PC-9 (cell line): ENCODE results near the gene SELENOS. TPM values are rescaled to one million over a fixed set of nuclear protein-coding genes. Genes with fewer than 3 reads are reported as not detected.

Source experiments
- BruUV-seq: library from RNA; stranded (reverse); fragments of 400-500 nt; replicated peaks from 2 replicates; lab custom pipeline; 2021; lab: Mats Ljungman, UMichigan
- CTCF ChIA-PET: fragments of 300-600 bp; sonication (Branson Sonifier 250); formaldehyde crosslinking; loops from one replicate; lab custom pipeline; 2022; ENCODE audit warnings: antibody characterized with exemption; lab: Charles Lee
- POLR2A ChIA-PET: fragments of 300-600 bp; sonication (Branson Sonifier 250); formaldehyde crosslinking; loops from one replicate; lab custom pipeline; 2022; ENCODE audit warnings: antibody characterized with exemption; ENCODE audit not compliant: unreplicated experiment; lab: Charles Lee
- DNase-seq, 2 experiments: peaks; one replicate each; pipeline versions ENCODE4 v3.0.0 to v3.0.0-alpha.2; 2015 to 2022; ENCODE audit warnings: mixed read lengths in 1 of 2
- H2AFZ ChIP-seq: fragments of 200-600 bp; sonication (generic); 2 replicates; pipeline ENCODE4 v1.8.1; 2017; ENCODE audit warnings: antibody characterized with exemption
- H3F3A ChIP-seq: fragments of 200-600 bp; sonication (generic); 2 replicates; pipeline ENCODE4 v1.8.1; 2017; ENCODE audit warnings: antibody characterized with exemption, mild to moderate bottlenecking, low read depth; ENCODE audit not compliant: insufficient read depth
- H3K27ac ChIP-seq: fragments of 200-600 bp; sonication (generic); 2 replicates; pipeline ENCODE4 v1.6.1; 2016; ENCODE audit warnings: mixed run types
- H3K27me3 ChIP-seq: fragments of 200-600 bp; sonication (generic); 2 replicates; pipeline ENCODE4 v1.6.1; 2016; ENCODE audit warnings: low read depth, mixed run types; ENCODE audit not compliant: insufficient read depth
- H3K36me3 ChIP-seq: fragments of 200-600 bp; sonication (generic); 2 replicates; pipeline ENCODE4 v1.6.1; 2016; ENCODE audit warnings: low read depth, mixed run types
- H3K4me1 ChIP-seq: fragments of 200-600 bp; sonication (generic); replicated peaks from 2 replicates; pipeline ENCODE4 v1.6.1; 2016; ENCODE audit warnings: mixed run types; ENCODE audit not compliant: insufficient read depth
- H3K4me2 ChIP-seq: fragments of 200-600 bp; sonication (generic); 2 replicates; pipeline ENCODE4 v1.6.1; 2017; ENCODE audit warnings: mixed run types
- H3K4me3 ChIP-seq: fragments of 200-600 bp; sonication (generic); 2 replicates; pipeline ENCODE4 v1.6.1; 2016; ENCODE audit warnings: mixed run types
- H3K79me2 ChIP-seq: fragments of 200-600 bp; sonication (generic); 2 replicates; pipeline ENCODE4 v1.6.1; 2017; ENCODE audit warnings: low read depth, mixed run types
- H3K9me2 ChIP-seq: fragments of 200-600 bp; sonication (generic); 2 replicates; pipeline ENCODE4 v1.8.1; 2017; ENCODE audit warnings: mild to moderate bottlenecking; ENCODE audit not compliant: insufficient read depth
- H3K9me3 ChIP-seq: fragments of 200-600 bp; sonication (generic); 2 replicates; pipeline ENCODE4 v1.8.1; 2016; ENCODE audit warnings: low read depth; ENCODE audit not compliant: insufficient read depth
- H4K20me1 ChIP-seq: fragments of 200-600 bp; sonication (generic); 2 replicates; pipeline ENCODE4 v1.8.1; 2017; ENCODE audit not compliant: insufficient read depth
- CTCF ChIP-seq: fragments of 200-600 bp; sonication (generic); conservative IDR thresholded peaks from 2 replicates; pipeline ENCODE4 v1.6.1; 2017; ENCODE audit warnings: mixed run types, antibody characterized with exemption, mild to moderate bottlenecking, moderate library complexity
- EZH2 ChIP-seq: fragments of 200-600 bp; sonication (generic); IDR thresholded peaks from 2 replicates; pipeline ENCODE4 v1.8.0; 2017; ENCODE audit warnings: antibody characterized with exemption, low read depth
- intact Hi-C: fragments of 100-400 bp; cut with micrococcal nuclease; formaldehyde crosslinking; loops from one replicate; pipeline ENCODE4 v1.10.0; 2022; ENCODE audit not compliant: unreplicated experiment
- total RNA-seq: library from RNA; stranded (reverse); gene quantifications from 2 replicates; pipeline ENCODE4 v1.2.3, GENCODE V29; 2021

Gene SELENOS
- total RNA-seq, 1 experiment from 2014 or later = 28.6 TPM

- no TSS peak for BruUV-seq
- peaks cover 31% of the 10 kb centered on the region for H3K79me2 ChIP-seq
- H3K27me3 ChIP-seq = no peaks in the 10 kb centered on the region
- peaks cover 12% of the 10 kb centered on the region; the same call in 1 of the 2 replicates for H3F3A ChIP-seq
- POLR2A ChIA-PET = interaction anchor here (0.6 kb wide), 1 partner anchor 80 kb away, joined by 10 read pairs; no protein-coding TSS in a partner anchor
- H3K4me1 ChIP-seq = peaks cover 16% of the 10 kb centered on the region
- intact Hi-C loops = loop anchor here (1.0 to 10.0 kb wide), 3 partner anchors 25 to 650 kb away; partner anchors contain the start of genes ASB7, LINS1, LRRK1 and SELENOS
- H3K27ac ChIP-seq = no peak within 1 kb of the TSS
- TF ChIP-seq EZH2 (no peak), CTCF (no peak)
- peak within 1 kb of the TSS; percentile 87 for H3K4me3 ChIP-seq
- no peaks in the 10 kb centered on the region for H3K9me2 ChIP-seq
- peaks cover 17% of the 10 kb centered on the region for H4K20me1 ChIP-seq
- peak within 1 kb of the TSS; percentile 98 for H3K4me2 ChIP-seq
- DNase-seq = peak; percentile 63 to 83
- no peaks in the 10 kb centered on the region for H3K36me3 ChIP-seq
- H3K9me3 ChIP-seq = no peaks in the 10 kb centered on the region
- CTCF ChIA-PET = interaction anchor here (0.6 kb wide), 2 partner anchors 235 to 1459 kb away, joined by 3 to 5 read pairs; no protein-coding TSS in a partner anchor
- peak within 1 kb of the TSS; percentile 87 for H2AFZ ChIP-seq
These were observed 25.2 kb downstream of the SELENOS start, which contains the start of gene CHSY1 for GRCh38 chr15:101251830-101252820. TSS of gene CHSY1 (minus strand) at chr15:101252048. CDS start at chr15:101251456, 592 bp downstream.

GRCh38 chr15:101250873-101251829 lies 26.1 kb downstream of the SELENOS start:
- Histone ChIP-seq H3F3A (peaks cover 12% of the 10 kb centered on the region; the same call in 1 of the 2 replicates), H3K9me2 (no peaks in the 10 kb centered on the region), H3K4me3 (peak overlapping the region; percentile 87), H3K27me3 (no peaks in the 10 kb centered on the region), H3K4me1 (peaks cover 16% of the 10 kb centered on the region), H3K79me2 (peaks cover 40% of the 10 kb centered on the region), H2AFZ (peak overlapping the region; percentile 87), H4K20me1 (peaks cover 17% of the 10 kb centered on the region), H3K9me3 (no peaks in the 10 kb centered on the region), H3K27ac (no peak overlapping the region), H3K4me2 (peak overlapping the region; percentile 98), H3K36me3 (no peaks in the 10 kb centered on the region)
- intact Hi-C loops = loop anchor here (1.0 to 10.0 kb wide), 3 partner anchors 26 to 649 kb away; partner anchors contain the start of genes ASB7, LINS1, LRRK1 and SELENOS
- no TSS peak for BruUV-seq
- POLR2A ChIA-PET = no interaction called here
- peak in 1 of 2 experiments; percentile 41 for DNase-seq
- CTCF ChIA-PET = no interaction called here
- TF ChIP-seq EZH2 (no peak), CTCF (no peak)
